Left lung (tissue), 10 donors: Measurements from ENCODE around the gene RLF. TPM values are rescaled to one million over a fixed set of nuclear protein-coding genes. Genes with fewer than 3 reads are reported as not detected.

Experiments
- ATAC-seq: fragments of 200-7000 bp; cut with Tn5 transposase; one replicate; pipeline ENCODE4 v1.9.1; 2020; ENCODE audit warnings: moderate library complexity
- DNase-seq, 4 donors: peaks; one replicate each; pipeline ENCODE4 v3.0.0-alpha.2; 2013 to 2020
- H3K27ac ChIP-seq, 2 donors: fragments of 200-600 bp; sonication (generic) in 1 of 2; one replicate each; pipeline versions ENCODE4 v1.5.0 to v1.8.0; 2020 to 2021
- H3K27me3 ChIP-seq, 2 donors: fragments of 200-600 bp; sonication (generic) in 1 of 2; one replicate each; pipeline versions ENCODE4 v1.5.0 to v1.8.0; 2020 to 2021
- H3K36me3 ChIP-seq, 2 donors: fragments of 200-600 bp; sonication (generic) in 1 of 2; one replicate each; pipeline versions ENCODE4 v1.5.0 to v1.8.0; 2020 to 2021
- H3K4me1 ChIP-seq, 2 donors: fragments of 200-600 bp; one replicate each; pipeline ENCODE4 v1.8.0; 2021
- H3K4me3 ChIP-seq, 2 donors: fragments of 200-600 bp; sonication (generic) in 1 of 2; one replicate each; pipeline versions ENCODE4 v1.5.0 to v1.8.0; 2020 to 2021; ENCODE audit warnings: mild to moderate bottlenecking in 1 of 2
- H3K9me3 ChIP-seq, 2 donors: fragments of 200-600 bp; sonication (generic) in 1 of 2; one replicate each; pipeline versions ENCODE4 v1.5.0 to v1.8.0; 2020 to 2021
- CTCF ChIP-seq, 2 donors: fragments of 200-600 bp; sonication (generic) in 1 of 2; IDR thresholded peaks; one replicate each; pipeline versions ENCODE4 v1.5.0 to v1.8.0; 2021; ENCODE audit warnings: antibody characterized with exemption in 2 of 2
- intact Hi-C, 2 donors: fragments of 100-400 bp; cut with DNase I; formaldehyde crosslinking; loops; one replicate each; pipeline versions ENCODE4 v1.11.2 to v1.14.2; 2022
- polyA plus RNA-seq, 6 donors: library from polyadenylated mRNA; unstranded; fragments of 120-200 nt; gene quantifications; one replicate each; pipeline ENCODE4 v1.2.1, GENCODE V29; 2013; ENCODE audit not compliant: insufficient read length in 6 of 6
- total RNA-seq, 2 donors: library from RNA; stranded (reverse); fragmentation: NEBNext Ultra II Directional; extraction: Animal tissue kit (Norgen Biotek cat#: 25700); gene quantifications; one replicate each; pipeline ENCODE4 v1.2.1, GENCODE V29; 2021
- donor health status: DM: no; HTN: yes; CAD: no.
- donor health status: DM: no; HTN: no; CAD: no.

The RLF gene
- total and polyA plus RNA-seq, 8 donors, result 11.2 to 34.4 (median 24.6) TPM

- Histone ChIP-seq H3K27me3 (peaks cover 0 to under 1% of the 10 kb centered on the region in 2 donors), H3K36me3 (no peaks in the 10 kb centered on the region), H3K9me3 (no peaks in the 10 kb centered on the region), H3K4me3 (no peak overlapping the region), H3K4me1 (peaks cover 0 to 11% of the 10 kb centered on the region in 2 donors), H3K27ac (peak overlapping the region in 1 of 2 donors; percentile 19)
- intact Hi-C loops, result loop anchor here in 1 of 2 donors (10.0 kb wide), 1 partner anchor 252 kb away; no protein-coding TSS in a partner anchor
- peak in 2 of 4 donors; percentile 49 to 67 for DNase-seq
- ATAC-seq, result peak; percentile 73
- TF ChIP-seq CTCF (IDR thresholded peaks at IDR 0.05), result peak; percentile 49 to 75
These were observed 8.0 kb upstream of the RLF start for GRCh38 chr1:40153073-40153770.

- no peak for ATAC-seq
- Histone ChIP-seq H3K4me1 (peaks cover 0 to 11% of the 10 kb centered on the region in 2 donors), H3K36me3 (no peaks in the 10 kb centered on the region), H3K4me3 (no peak overlapping the region), H3K27ac (no peak overlapping the region), H3K9me3 (no peaks in the 10 kb centered on the region), H3K27me3 (no peaks in the 10 kb centered on the region)
- TF ChIP-seq CTCF (IDR thresholded peaks at IDR 0.05), result no peak
- intact Hi-C loops, result loop anchor here in 1 of 2 donors (10.0 kb wide), 1 partner anchor 250 kb away; no protein-coding TSS in a partner anchor
- DNase-seq, result no peak
These were observed 6.1 kb upstream of the RLF start for GRCh38 chr1:40155135-40155534.

GRCh38 chr1:40155910-40156309 is 5.3 kb upstream of the RLF start:
- H3K4me1 ChIP-seq, result peaks cover 3 to 16% of the 10 kb centered on the region in 2 donors
- intact Hi-C loops, result loop anchor here in 1 of 2 donors (10.0 kb wide), 1 partner anchor 249 kb away; no protein-coding TSS in a partner anchor

GRCh38 chr1:40160806-40161124 is 422 bp upstream of the RLF start:
- intact Hi-C loops, result no loop called here
- Histone ChIP-seq H3K27me3 (no peaks in the 10 kb centered on the region), H3K9me3 (no peaks in the 10 kb centered on the region), H3K4me1 (peaks cover 25 to 42% of the 10 kb centered on the region in 2 donors), H3K4me3 (peak overlapping the region; percentile 80 to 85), H3K36me3 (no peaks in the 10 kb centered on the region), H3K27ac (peak overlapping the region; percentile 91 to 92)
- DNase-seq, result no peak
- ATAC-seq, result no peak
- no peak for TF ChIP-seq CTCF (IDR thresholded peaks at IDR 0.05)

More at GRCh38 chr1:40155910-40156309, 5.3 kb upstream of the RLF start:
- Histone ChIP-seq H3K9me3 (no peaks in the 10 kb centered on the region), H3K27me3 (no peaks in the 10 kb centered on the region), H3K36me3 (no peaks in the 10 kb centered on the region), H3K4me3 (no peak overlapping the region), H3K27ac (no peak overlapping the region)
- TF ChIP-seq CTCF (IDR thresholded peaks at IDR 0.05), result no peak
- DNase-seq (no peak), ATAC-seq (no peak)

- H3K9me3 ChIP-seq, result no peaks in the 10 kb centered on the region
- TF ChIP-seq CTCF (IDR thresholded peaks at IDR 0.05), result no peak
- peak in 3 of 4 donors; percentile 42 to 55 (median 50) for DNase-seq
- H3K27me3 ChIP-seq, result no peaks in the 10 kb centered on the region
- no peaks in the 10 kb centered on the region for H3K36me3 ChIP-seq
- peak overlapping the region; percentile 91 to 92 for H3K27ac ChIP-seq
- intact Hi-C loops, result no loop called here
- peaks cover 25 to 42% of the 10 kb centered on the region in 2 donors for H3K4me1 ChIP-seq
- peak overlapping the region; percentile 80 to 85 for H3K4me3 ChIP-seq
- ATAC-seq, result peak; percentile 76
These were observed 756 bp downstream of the RLF start for GRCh38 chr1:40161888-40162397.
